ENCODE results near the gene ROBO1.

ROBO1 gene

DNA sequence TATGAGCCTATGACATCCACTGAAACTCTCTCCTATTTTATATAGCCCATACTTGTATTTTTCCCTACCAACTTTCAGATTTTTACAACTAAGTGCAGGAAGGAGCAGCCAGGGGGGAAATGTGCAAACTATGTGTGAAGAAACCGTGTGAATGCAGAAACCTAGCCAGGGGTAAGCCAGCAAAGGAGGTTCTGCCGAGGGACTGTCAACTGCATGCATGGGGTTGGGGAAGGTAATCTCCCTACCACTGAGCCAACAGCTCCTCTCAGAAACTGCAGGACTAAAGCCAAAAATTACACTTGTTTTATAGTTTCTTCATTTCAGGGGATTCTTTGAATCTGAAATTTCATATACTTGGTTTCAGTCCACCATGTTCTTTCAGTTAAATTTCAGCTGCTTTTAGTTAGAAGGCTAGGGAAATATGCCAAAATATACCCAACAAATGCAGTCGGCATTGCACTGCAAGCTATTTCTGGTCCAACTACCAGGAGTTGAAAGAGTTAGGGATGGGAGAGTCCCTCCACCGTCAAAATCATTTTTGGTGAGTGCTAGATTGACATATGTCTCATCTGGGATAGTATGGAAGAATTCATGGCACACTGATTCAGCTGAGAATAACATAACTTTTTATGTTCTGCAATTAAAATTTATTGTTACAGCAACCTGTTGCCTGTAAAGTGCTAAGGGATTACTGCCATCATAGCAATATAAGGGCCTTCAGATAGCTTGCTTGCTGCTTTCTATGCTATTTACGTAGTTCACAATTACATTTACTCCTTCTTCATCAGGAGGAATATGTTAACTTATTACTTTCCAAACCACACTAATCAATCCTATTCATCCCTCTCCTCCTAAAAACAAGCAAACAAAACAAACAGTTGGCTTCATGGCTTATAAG, 904.2 kb downstream of the ROBO1 start:
- DNase-seq: no peak

DNA sequence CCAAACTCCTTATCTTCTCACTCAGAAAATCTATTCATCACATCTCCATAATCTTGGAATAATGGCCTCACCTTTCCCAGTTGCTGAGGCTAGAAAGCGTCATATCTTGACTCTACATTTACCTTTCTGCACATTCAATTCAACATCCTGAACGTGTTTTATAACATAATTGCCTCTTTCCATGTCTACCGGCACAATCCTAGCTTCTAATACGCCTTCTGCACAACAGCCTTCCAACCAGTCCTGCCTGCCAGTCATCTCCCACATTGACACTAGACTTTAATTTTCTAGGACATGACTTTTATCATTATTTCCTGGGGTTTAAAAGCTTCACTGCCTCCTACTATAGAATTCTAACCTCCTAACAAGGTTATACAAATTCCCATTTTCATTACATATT, 906.6 kb downstream of the ROBO1 start:
- no peak for DNase-seq

DNA sequence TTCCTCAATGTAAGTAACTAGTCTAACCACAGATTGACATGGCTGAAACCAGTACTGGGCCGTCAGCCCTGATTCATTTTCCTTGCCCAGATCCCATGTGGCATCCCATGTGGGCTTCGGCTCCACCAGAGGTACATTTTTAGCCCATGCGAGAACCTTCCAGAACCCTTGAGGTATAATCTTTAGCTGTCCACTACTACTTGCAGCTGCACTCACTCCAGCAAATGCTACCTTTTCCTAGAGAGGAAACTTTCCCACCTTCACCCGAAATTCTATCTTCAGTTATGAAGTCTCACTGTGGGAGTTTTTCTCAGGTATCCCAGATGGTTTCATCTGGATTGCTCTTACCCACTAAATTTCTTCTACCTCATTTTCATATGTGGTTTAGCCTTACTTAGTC, 907.2 kb downstream of the ROBO1 start:
- no peak for DNase-seq

DNA sequence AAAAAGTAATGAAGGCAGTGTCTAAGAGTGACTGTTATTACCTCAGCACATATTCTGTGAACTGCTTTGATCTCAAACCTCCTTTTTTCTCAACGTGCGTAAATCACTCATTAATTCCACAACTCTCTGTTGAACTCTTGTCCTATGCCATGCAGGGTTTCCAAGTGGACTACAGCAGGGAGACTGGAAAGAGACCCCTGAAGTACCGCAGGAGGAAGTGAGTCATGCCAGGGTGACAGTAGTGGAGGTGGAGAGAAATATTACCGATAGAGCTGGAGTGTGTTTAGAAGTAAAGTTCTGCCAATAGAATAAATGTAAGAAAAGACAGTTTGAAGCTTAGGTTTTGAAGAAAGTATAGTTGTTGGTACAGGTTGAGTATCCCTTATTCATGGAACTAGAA, 908.9 kb downstream of the ROBO1 start:
- DNase-seq: no peak

DNA sequence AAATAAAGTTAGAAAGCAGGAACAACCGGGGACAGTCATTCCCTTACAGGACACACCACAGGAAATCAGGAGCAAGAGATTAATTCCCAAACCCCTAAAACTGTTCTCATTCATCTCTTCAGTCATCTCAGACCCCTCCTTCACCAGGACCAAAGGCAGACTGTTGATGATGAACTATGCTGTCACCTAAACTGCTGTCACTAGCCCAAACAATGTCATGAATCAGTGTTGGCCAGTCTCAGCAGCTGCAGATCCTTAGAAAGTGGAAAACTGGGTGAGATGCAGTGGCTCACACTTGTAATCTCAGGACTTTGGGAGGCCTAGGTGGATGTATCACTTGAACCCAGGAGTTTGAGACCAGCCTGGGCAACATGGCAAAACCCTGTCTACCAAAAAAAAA, 909.6 kb downstream of the ROBO1 start:
- no peak for DNase-seq

DNA sequence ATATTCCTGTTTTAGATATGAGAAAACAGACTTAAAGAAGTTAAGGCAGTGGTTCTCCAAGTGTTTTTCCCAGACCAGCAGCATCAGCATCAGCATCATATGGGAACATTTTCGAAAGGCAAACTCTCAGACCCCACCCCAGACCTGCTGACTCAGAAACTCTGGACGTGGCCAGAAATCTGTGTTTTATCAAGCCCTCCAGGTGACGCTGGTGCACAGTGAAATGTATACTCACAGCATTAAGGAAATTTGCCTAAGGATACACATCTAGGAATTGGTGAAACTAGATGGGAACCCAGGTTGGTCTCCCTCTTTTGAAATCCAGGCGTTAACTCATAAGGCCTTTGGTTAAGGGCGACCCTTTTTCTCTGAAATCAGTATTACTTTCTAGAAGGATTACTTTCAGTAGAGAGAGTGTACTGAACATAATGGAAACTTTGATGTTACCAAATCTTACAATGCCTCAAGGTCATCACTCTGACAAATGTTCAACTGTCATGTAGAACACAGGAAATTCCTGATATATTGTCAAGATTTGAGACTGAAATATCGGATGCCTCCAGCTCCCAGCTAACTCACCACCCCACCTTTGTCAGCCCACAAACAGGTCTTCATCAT, 910.2 kb downstream of the ROBO1 start:
- DNase-seq: no peak

DNA sequence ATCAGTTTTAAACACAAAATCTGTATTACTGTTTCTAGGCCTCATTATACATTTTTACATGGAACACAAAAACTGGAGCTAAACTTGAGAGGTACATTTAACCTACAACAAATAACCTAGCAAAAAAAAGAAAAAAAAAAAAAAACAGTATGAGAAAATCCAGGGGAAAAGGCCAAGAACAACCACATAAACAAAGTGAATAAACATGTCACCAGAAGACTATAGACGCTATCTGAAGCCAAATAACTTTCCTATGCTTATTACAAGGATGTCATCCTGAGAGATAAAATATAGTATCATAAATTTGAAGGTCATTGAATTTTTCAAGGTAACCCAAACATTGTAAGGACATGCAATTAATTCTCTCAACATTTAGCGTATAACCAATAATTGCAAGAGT, 911.6 kb downstream of the ROBO1 start:
- no peak for DNase-seq

DNA sequence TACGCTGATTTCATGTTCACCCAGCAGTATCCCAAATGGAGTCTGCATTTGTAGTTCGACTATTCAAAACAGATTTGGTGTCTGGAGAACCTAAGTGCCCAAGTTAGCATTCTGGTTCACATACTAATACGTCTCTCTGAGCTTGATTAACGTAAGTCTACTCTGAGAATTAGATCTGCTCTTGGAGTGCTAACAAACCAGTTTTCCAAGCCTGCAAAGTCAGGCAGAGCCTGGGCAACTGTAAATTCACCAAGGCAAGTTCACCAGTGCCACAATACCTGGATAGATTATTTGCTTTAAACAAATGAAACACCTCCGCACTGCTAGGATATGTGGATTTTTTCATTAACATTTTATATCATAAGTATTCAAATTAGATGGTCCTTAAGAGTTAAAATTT, 912.6 kb downstream of the ROBO1 start:
- DNase-seq: no peak

DNA sequence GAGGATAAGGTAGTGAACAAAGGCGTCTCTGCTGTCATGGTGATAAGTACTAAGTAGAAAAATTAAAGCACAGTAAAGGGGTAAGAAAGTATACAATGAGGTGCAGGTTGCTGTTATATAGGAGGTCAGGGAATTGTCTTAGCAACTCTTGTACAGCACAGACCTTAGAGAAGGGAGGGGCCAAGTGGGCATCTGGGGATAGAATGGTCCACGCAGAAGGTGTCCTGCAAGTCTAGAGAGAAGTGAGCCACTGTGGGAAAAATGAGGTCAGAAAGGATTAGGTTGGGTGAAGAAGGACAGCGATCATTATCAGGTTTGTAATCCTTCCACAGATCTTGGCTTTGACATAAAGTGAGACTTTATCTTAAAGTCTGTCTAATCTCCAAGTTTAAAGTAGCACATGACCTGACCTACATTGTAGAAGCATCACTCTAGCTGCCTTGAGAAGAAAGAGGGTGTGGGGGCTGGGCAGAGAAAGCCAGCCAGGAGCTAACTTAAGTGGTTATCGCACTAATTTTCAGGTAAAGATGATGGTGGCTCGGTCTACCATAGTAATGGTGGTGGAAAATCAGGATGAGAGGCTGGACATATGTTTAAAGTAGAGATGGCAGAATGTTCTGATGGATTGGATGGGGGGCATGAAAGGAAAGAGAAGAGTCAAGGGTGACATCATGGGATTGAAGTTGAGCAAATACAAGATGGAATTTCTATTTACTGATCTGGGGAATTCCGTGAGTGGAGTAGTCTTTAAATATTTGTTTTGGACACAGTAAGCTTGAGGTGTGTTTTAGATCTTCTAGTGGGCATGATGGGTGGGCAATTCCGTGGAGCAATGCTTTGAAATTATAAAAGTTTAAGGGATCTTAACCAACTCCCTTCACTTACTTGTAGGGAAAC, 919.2 kb downstream of the ROBO1 start:
- no peak for DNase-seq

DNA sequence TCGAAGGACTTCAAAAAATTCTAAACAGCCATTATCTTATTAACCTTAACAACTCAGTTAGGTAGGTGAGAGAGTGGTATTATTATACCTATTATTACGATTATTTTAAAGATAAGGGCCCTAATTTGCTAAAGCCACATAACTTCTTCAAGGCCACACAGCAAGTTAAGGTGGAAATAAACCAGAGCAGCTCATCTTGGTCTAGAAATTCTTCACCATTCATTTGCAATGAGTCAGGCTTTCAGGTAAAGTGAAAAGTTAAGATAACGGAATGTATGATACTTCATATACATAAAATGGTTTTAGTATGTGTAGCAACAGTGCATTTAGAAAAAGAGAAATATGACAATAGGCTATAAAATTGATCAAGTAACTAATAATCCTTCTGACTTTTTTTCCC, 920.2 kb downstream of the ROBO1 start:
- DNase-seq: no peak

DNA sequence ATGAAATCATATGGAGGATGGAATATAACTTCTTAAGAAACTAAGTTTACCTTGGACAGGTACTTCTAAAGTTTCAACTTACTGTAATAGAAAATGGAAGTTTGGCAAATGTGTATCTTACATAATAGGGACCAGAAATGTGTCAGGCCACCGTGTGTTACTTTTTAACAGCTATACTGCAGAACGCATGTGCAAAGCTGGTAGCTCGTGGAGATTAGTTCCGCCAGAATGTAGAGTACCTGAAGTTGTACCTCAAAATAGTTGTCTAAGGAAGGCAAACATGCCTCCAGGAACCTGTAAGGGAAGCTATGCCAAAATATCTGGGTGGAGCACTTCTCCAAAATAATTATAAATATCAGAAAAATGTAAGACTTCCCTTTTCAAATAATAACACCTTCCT, 920.6 kb downstream of the ROBO1 start:
- no peak for DNase-seq

DNA sequence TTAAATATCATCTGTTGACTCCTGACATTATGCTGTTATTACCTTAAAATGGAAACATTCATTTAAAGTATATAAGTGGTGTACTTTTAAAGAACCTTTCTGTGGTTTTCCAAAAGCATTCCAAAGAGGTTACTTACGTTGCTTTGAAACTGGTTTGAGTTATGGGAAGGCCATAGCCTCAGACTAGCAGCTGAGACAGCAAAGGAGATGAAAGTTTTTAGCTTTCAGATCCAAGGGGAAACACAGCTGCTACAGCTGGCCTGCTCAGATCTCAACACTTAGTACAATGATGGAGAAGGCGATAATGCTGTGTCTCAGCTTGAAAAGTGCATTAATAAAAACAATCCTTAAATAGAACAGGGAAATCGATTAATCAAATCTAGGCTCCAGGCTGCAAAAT, 921.1 kb downstream of the ROBO1 start:
- no peak for DNase-seq

DNA sequence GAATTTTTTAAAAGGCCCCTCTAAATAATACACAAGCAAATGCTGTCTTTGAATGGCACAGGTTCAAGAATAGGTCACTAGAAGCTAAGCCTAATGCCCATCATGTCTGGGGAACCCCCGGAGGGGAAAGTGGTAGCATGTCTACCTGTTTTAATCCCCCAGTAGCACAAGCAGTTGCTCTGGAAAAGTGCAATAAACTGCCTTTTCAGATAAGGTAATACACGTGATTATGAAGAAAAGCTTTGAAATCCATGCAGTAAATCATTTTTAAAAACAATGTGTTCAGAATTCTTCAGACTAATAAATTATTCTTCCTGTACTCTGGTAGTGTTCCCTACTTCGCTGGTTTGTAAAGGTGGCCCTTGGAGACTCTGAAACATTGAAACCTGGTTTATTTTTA, 922.2 kb downstream of the ROBO1 start:
- DNase-seq: no peak

DNA sequence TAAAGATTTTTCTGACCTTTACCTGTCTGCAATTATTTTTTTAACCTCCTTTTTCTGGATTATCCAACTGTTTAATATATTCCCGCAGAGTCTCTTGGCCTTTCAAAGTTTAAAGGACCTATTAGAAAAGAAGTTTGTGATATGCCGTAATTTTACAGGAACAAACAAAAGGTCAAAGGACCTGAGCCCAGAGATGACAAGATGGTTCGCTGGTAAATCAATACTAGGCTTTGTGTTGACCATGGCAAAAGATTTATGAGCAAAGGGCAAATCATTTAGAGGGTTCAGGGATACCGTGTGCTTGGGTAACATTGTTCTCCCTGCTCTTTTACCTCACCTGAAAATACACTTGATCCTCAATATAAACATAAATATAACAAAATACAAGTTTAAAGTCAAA, 923.5 kb downstream of the ROBO1 start:
- no peak for DNase-seq

DNA sequence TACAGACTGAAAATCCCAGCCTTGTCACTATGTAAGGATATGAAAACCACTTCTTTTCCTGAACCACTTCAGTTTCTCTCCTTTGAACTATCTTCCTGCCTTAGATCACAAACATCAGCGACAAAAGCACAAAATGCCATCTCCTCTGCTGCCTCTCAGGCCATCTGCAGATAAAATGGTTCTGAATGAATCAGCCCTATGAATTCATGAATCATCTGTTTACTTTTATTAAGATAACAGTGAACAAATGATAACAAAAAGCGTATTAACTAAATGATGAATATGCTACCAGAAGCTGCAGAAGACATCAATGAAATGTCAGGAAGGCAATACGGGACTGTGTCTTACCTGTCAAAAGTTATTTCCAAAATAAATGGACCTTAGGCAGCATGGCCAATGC, 928.1 kb downstream of the ROBO1 start:
- no peak for DNase-seq

DNA sequence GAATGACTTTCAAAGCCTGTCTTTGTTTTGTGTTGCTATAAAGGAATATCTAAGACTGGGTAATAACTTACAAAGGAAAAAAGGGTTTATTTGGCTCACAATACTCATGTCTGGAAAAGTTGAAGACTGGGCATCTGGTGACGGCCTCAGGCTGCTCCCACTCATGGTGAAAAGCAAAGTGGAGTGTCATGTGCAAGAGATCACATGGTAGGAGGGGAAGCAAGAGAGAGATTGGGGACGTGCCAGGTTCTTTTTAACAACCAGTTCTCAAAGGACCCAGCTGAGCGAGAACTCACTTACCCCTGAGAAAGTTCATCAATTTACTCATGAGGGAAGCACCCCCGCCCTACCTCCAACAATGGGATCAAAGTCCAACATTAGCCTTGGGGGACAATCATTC, 929.4 kb downstream of the ROBO1 start:
- DNase-seq: no peak

DNA sequence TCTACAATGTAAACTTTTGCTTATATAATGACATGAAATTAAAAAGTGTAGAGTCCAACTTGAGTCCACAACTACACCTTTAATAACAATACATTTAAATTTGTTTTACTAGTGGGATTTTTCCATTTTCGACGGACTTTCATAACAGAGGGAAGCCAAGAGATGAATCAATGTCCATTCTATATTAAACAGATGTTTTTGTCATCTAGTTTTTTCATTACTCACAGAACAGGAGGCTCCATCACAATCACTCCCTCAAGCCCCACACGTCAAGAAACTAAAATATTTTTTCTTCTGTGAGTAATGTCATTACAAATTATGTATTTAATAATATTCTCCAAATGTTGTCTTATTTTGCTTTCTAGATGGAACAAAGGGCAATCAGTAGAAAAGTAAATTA, 932.9 kb downstream of the ROBO1 start:
- no peak for DNase-seq

DNA sequence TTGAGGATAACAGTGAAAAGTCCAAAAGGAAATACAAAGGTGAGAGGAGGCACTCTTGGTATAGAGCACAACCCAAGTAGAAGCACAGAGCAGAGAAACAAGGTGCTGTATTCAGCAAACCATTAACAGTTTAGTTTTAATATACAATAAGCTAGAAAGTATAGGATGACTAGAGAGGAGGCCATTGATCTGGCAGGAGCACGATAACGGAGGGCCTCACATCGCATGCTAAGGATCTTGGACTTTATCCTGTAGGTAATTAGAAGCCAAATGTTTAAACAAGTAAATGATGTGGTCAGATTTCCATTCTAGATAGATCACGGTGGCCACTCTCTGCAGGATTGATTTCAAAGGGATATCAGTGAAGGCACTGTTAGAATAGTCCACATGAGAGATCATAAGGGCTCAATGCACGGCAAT, 935.0 kb downstream of the ROBO1 start:
- no peak for DNase-seq

DNA sequence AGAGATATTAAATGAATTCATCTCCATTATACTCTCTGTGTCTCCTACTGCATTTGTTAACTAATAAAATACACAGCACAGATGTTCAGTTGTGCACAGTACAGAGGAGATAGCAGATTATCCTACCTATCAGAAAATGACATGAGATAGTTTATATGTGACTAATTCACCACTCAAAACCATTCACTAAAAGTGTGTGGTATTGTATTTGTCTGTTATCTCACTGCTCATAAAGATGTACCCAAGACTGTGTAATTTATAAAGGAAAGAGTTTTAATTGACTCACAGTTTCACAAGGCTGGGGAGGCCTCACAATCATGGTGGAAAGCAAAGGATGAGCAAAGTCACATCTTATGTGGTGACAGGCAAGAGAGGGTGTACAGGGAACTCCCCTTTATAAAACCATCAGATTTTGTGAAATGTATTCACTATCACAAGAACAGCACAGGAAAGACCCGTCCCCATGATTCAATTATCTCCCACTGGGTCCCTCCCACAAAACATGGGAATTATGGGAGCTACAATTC, 936.3 kb downstream of the ROBO1 start:
- DNase-seq: no peak

DNA sequence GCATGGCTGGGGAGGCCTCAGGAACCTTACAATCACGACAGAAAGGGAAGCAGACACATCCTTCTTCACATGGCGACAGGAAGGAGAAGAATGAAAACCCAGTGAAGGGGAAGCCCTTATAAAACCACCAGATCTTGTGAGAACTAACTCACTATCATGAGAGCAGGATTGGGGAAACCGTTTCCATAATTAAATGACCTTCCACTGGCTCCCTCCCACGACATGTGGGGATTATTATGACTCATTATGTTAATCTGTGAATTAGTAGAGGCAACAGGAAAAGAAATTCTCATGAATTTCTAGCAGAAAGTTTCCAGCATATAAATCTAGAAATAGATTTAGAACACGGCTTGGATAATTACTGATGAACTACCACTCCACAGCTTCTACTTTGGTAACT, 937.3 kb downstream of the ROBO1 start:
- DNase-seq: no peak

DNA sequence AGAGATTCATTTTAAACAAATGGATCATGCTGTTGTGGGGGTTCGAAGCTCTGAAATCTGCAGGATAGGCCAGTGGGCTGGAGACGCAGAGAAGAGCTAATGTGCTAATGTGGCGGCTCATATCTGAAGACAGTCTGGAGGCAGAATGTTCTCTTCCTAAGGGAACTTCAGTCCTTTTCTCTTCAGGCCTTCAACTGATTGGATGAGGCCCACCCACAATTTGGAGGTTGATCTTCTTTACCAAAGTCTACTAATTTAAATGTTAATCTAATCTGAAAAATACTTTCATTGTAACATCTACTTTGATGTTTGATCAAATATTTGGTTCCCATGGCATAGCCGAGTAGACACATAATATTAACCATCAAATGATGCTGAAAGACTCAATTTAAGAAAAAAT, 940.2 kb downstream of the ROBO1 start:
- DNase-seq: no peak

DNA sequence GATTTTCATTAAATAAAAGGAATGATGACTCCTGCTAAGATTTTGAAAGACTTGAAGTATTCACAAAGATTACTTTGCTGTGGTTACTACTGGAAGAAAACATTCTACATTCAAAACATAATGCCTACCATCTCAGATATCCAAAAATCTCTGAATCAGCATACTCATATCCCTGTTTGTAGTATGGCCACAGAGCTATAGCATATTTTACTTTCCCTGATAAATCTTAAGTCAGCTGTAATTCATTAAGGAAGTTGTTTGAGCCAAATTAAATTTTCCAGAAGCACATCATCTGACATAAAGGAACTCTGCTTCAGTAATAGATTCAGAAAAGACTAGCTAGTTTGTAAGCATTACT, 942.0 kb downstream of the ROBO1 start:
- no peak for DNase-seq

DNA sequence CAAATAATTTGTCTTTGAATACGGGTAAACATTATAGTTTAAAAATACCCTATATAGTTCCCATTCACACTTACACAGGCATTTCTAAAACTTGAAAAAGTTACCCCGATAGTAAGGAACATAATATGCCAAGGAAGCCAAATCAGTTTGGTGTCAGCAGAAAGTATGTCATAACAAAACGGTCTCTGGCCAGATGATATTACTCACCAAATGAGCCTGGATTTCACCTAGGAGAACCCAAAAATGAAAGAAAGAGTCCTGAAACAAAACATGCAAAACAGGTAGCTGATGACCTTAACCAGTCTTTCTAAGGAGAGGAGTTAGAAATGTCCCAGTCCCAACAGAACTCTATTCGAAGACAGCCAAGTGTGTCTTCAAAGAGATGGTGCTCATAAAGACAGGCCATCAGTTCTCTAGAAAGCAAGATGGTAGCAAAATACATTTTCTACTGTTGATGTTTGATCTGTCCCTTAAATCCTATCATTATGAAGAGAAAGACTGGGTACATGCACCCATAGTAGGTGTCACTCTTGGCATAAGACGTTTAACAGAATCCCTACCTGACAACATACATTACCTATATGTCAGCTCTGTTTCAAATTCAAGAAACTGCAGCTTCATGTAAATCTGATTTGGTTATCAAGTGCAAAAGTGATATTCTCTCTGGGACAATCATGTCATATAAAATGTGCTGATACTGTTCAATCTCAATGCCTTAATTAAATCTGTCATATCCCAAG, 942.5 kb downstream of the ROBO1 start:
- DNase-seq: no peak

Measured in activated CD4-positive, alpha-beta T cell treated with anti-CD3 and anti-CD28 coated beads, Interleukin-2, amount 50 U/mL, for 4 hours (primary cell).